Measurements from ENCODE around the gene CEP162.

GRCh38 chr6:84273048-84273809, 45.8 kb upstream of the CEP162 start:
- TF ChIP-seq CTCF (IDR thresholded peaks at IDR 0.05; ENCODE audit: low read depth, low read length, poor library complexity, severe bottlenecking) (no peak), EZH2phosphoT487 (IDR thresholded peaks at IDR 0.05; ENCODE audit: borderline replicate concordance, low read length) (no peak)
